GM19372 (cell line): Measurements from ENCODE around the gene ELF2.
"Not testable (repeated sequence)": the region's sequence is repeated elsewhere in the genome, so short reads cannot be mapped to it uniquely, and the experiment has no call there.

Source experiments
- ATAC-seq: cut with Tn5 transposase; IDR thresholded peaks from one replicate; pipeline ENCODE4 v1.9.1; 2021; ENCODE audit warnings: mild to moderate bottlenecking, low read depth, moderate library complexity; ENCODE audit not compliant: unreplicated experiment

Gene ELF2

DNA sequence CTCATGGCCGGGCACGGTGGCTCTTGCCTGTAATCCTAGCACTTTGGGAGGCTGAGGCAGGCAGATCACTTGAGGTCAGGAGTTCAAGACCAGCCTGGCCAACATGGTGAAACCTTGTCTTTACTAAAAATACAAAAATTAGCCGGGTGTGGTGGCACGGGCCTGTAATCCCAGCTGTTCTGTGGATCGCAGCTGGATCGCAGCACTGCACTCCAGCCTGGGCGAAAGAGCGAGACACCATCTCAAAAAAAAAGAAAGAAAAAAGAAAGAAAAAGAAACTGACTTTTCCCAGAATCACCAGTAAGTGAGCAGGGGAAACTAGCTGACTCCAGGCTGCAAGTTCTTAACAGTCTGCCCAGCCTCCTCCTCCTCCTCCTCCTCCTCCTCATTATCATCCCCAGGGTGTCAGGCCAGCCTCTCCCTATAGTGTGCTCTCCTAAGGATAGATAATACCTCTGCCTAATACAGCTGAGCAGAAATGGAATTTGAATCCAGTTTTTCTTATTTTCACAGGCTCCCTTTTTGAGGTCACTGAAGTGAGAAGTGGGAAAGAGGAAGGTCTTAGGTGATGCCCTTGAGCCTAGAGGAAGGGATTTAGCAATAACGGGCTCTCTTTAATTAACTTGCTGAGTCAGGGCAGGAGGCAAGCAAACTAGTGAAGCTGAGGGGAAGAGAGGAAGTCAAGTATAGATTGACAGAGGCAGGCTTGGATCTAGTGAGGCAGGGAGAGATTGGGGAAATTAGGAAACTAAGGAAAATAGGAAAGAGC lies 11.8 kb upstream of the ELF2 start:
- ATAC-seq, result no peak

DNA sequence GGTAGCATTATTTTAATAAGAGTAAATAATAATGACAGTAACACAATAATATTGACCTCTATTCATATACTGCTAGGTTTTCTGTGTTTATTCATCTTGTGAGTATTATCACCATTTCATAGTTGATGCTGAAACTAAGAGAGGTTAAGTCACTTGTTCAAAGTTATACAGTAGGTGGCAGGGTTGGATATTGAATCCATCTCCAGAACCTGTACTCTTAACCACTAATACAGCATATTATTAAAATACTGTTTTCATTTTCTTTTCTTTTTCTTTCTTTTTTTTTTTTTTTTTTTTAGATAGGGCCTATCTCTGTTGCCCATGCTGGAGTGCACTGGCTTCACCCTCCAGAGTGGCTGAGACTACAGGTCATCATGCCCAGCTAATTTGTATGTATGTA lies 7.1 kb upstream of the ELF2 start:
- ATAC-seq, result no peak

DNA sequence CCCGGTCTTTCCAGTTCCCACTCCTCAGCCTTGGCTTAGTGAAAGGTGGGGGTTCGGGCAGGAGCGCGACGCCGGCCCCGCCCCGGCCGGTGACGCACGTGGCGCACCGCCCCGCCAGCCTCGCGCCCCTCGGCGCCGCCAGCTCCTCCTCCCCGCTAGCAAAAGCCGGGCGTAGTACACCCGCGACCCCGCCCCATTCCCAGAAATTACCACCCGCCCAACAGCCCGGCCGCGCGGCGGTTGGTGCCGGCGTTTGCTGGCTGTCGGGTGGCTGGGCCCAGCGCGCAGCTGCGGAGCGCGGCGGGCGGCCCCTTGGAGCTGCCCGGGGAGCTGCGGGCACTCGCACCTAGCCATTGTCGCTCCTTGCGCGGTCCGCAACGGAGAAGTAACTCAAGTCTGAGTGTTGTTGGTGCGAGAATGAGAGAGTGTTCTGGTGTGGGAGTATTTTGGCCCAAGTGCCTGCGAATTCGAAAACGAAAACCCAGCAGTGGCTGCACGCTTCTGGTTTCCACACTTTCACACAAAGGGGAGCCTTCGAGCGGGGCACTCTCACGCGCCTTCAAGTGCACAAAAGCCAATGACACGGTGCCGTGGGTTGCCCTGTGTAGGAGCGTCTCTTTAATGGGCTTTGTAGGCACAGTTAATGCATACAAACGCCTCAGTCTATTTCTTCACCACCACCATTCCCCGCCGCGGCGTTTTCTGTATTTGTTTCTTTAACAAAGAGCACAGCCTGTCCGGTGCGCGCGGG lies 1.0 kb upstream of the ELF2 start:
- ATAC-seq, result peak; percentile 55

- peak; percentile 17 for ATAC-seq
These were observed 543 bp downstream of the ELF2 start for GRCh38 chr4:139176302-139177048.

DNA sequence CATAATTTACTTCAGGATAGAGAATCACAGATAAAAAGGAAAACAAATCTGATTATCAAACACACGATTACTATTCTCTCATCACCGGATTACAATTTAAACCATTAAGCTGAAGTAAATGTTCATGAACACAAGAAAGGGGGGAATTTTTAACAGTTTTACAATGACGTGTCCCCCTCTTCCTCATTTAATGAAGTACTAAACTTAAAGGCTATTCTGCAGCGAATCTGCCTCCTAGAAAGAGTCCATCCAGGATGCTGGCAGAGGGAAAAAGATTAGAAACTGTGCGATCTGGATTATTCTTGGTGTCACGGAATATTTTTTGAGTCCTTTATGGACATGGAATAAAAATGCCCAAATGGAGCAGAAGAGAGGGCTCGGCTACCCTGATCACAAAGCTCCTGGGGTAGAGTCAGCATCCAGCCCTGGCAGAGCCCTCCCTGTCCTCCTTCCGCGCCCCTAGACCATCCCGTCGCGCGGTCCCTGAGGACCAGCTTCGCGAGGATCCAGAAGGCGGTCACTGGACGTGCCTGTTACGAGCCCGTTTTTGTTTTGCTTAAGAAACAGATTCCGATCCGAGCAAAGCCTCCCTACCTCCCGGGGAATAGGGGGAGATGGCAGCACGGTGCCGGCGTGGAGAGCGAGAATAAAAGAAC lies 1.2 kb downstream of the ELF2 start:
- ATAC-seq, result no peak

DNA sequence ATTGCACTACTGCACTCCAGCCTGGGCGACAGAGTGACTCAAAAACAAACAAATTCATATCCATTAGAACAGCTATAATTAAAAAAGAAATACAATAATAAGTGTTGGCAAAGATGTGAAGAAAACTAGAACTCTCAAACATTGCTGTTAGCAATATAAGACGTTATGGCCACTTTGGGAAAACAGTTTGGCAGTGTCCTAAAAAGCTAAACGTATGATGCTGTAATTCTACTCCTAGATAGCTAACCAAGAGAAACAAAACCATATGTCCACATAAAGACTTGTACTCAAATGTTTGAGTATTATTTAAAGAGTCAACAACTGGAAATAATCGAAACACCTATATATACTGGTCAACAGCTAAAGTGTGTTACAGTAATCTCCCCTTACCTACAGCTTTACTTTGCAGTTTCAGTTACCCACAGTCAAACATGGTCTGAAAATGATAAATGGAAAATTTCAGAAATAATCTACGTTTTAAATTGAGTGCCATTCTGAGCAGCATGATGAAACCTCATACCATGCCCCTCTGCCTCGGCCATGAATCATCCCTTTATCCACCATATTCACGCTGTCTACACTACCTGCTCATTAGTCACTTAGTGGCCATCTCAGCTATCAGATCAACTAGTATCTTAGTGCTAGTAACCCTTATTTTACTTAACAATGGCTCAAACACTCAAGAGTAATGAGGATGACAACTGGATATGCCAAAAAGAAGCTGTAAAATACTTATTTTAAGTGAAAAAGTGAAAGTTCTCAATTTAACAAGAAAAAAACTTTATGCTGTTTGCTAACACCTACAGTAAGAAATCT lies 4.9 kb downstream of the ELF2 start:
- ATAC-seq, result no peak

GRCh38 chr4:139170932-139171331 lies 6.1 kb downstream of the ELF2 start:
- ATAC-seq, result no peak

GRCh38 chr4:139167774-139168444 lies 9.1 kb downstream of the ELF2 start:
- no peak for ATAC-seq

DNA sequence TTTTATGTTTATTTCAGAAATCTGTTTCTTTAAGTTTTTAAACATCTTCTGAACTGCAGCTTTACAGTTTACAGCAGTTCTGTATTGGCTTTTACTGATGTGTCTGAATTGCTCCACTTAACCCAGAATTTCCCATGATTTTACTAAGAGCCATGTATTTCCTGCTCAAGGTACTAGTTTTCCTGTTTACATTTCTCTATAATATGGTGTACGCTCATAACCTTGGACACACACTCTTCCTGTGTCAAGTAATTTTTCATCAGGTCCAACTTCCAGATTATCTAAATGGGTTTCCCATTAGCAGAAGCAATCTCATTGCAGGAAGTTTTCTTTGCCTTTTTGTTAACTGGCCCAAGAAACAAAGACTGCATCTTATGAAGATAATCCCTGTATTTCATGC lies 12.3 kb downstream of the ELF2 start:
- ATAC-seq, result no peak

DNA sequence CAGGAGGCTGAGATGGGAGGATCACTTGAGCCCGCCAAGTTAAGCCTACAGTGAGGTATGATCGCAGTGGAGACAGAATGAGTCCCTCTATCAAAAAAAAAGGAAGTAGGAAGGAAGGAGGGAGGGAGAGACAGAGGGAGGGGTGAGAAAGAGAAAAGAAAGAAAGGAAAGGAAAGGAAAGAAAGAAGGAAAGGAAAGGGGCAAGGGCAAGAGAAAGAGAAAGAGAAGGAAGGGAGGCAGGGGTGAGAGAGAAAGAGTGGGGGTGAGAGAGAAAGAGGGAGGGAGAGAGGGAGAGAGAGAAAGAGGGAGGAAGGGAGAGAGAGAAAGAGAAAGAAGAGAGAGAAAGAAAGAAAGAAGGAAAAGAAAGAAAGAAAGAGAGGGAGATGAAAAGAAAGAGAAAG lies 13.2 kb downstream of the ELF2 start:
- no peak for ATAC-seq

- ATAC-seq, result not testable (repeated sequence)
These were observed 19.0 kb downstream of the ELF2 start for GRCh38 chr4:139157977-139158376.

DNA sequence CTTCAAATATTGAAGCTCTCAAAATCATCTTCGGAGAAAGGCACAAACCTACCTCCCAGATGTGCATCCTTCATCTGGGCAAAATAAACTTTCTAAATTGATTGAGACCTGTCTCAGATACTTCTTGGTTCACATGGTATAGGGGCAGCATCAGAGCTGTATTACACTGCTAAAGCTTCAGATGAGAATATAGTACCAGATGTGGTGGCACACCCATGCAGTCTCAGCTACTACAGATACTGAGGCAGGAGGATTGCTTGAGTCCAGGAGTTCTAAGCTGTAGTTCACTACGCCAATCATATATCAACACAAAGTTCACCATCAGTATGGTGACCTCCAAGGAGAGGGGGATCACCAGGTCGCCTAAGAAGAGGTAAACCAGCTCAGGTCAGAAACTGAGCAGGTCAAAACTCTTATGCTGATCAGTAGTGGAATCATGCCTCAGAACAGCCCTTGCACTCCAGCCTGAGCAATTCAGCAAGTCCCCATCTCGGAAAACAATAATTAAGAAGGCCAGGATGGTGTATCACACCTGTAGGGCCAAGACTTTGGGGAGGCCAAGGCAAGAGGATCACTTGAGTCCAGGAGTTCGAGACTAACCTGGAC lies 22.0 kb downstream of the ELF2 start:
- no peak for ATAC-seq

DNA sequence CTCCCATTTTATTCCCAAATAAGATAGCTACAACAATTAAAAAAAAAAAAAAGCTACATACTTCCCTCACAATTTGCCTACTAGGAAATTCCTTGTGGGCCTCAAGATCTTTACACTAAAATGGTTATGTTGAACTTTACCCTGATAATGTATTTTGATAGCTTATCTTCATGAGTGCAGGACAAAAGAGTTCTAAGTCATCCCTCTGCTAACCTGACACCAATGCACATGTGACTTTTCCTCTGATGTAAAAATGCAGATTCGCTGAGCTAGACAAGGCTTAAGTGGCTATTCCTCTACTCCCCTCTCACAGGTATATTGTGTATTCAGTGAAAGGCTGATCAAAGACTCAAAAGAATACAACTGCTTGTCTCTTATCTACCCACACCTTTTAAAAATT lies 22.5 kb downstream of the ELF2 start:
- no peak for ATAC-seq

GRCh38 chr4:139154134-139154421 lies 22.9 kb downstream of the ELF2 start:
- ATAC-seq, result no peak

DNA sequence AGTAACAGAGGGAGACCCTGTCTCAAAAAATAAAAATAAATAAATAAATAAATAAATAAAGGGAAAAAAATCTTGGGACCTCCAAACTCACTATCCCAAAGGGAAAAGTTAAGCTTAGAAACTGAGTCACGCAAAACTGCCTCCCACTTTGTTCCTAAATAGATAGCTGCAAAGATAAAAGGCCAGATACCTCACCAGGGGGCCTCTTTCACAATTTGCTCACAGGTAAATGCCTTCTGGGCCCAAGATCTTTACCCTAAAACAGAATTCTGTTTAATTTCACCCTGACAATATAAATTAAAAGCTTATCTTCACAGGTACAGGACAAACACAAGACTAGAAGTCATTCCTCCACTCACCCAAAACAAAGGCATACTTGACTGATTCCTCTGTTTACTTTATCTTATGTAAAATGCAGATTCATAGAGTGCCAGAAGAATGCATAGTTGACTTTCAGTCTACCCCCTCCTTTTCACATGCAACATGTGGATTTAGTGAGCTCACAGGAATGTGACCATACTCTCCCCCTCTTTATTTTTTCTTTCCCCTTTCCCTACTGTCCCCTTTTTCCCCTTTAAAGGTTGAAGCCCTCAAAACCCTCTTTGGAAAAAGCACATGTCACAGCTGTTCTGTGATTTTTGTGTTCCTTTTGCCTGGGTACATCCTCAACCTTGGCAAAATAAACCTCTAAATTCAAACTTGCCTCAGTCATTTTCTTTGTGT lies 23.4 kb downstream of the ELF2 start:
- no peak for ATAC-seq

- ATAC-seq, result no peak
These were observed 24.8 kb downstream of the ELF2 start for GRCh38 chr4:139152249-139152648.

DNA sequence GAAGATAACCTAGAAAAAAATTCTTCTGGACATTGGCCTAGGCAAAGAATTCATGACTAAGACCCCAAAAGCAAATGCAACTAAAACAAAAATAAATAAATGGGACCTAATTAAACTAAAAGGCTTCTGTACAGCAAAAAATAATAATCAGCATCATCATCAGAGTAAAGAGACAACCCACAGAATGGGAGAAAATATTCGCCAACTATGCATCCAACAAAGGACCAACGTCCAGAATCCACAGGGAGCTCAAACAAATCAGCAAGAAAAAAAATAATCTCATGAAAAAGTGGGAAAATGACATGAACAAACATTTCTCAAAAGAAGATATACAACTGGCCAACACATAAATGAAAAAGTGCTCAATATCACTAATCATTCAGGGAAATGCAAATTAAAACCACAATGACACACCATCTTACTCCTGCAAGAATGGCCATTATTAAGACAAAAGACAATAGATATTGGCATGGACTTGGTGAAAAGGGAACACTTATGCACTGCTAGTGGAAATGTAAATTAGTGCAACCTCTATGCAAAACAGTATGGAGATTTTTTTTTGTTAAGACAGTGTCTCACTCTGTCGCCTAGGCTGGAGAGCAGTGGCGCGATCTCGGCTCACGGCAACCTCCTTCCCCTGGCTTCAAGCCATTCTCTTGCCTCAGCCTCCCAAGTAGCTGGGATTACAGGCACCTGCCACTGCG lies 29.9 kb downstream of the ELF2 start:
- no peak for ATAC-seq

GRCh38 chr4:139145552-139145932 lies 31.5 kb downstream of the ELF2 start:
- ATAC-seq, result no peak
